H1 (cell line): ENCODE measurements around the gene ARHGAP15. TPM values are rescaled to one million over a fixed set of nuclear protein-coding genes. Genes with fewer than 3 reads are reported as not detected.

Experiments
- CTCF ChIA-PET: fragments of 300-600 bp; sonication (Branson Sonifier 250); formaldehyde crosslinking; loops from one replicate; lab custom pipeline; 2021; ENCODE audit not compliant: partially characterized antibody; lab: Charles Lee
- POLR2A ChIA-PET: fragments of 300-600 bp; sonication (Branson Sonifier 250); formaldehyde crosslinking; loops from one replicate; lab custom pipeline; 2021; ENCODE audit warnings: inconsistent platforms; ENCODE audit not compliant: partially characterized antibody; lab: Charles Lee
- DNase-seq, 2 experiments: peaks; one replicate each; pipeline versions ENCODE4 v3.0.0 to v3.0.0-alpha.2; 2010 to 2022; ENCODE audit warnings: low spot score in 2 of 2, low read depth in 1 of 2, mixed read lengths in 1 of 2
- FAIRE-seq: peaks from 2 replicates; lab custom pipeline; 2011; peaks lifted over from hg19 to GRCh38; lab: Jason Lieb, UNC
- H2AFZ ChIP-seq: 2 replicates; pipeline ENCODE4 v1.8.1; 2012; ENCODE audit warnings: low read length, inconsistent platforms
- H2AK5ac ChIP-seq: 2 replicates; pipeline ENCODE4 v1.6.1; 2013; ENCODE audit warnings: low read depth, low read length
- H2BK120ac ChIP-seq: replicated peaks from 2 replicates; pipeline ENCODE3; 2013; ENCODE audit warnings: low read depth, low read length, inconsistent platforms
- H2BK12ac ChIP-seq: 2 replicates; pipeline ENCODE4 v1.6.1; 2013; ENCODE audit warnings: low read depth, low read length
- H2BK15ac ChIP-seq: 2 replicates; pipeline ENCODE4 v1.6.1; 2013; ENCODE audit warnings: low read length
- H2BK20ac ChIP-seq: 2 replicates; pipeline ENCODE4 v1.6.1; 2013; ENCODE audit warnings: low read length
- H2BK5ac ChIP-seq: 2 replicates; pipeline ENCODE4 v1.6.1; 2013; ENCODE audit warnings: low read depth, low read length
- H3K14ac ChIP-seq: 2 replicates; pipeline ENCODE4 v1.6.1; 2013; ENCODE audit warnings: inconsistent platforms; ENCODE audit not compliant: insufficient read length
- H3K18ac ChIP-seq: 2 replicates; pipeline ENCODE4 v1.6.1; 2013; ENCODE audit warnings: low read length; ENCODE audit errors: extremely low read depth
- H3K23ac ChIP-seq: 2 replicates; pipeline ENCODE4 v1.6.1; 2013; ENCODE audit warnings: inconsistent platforms; ENCODE audit not compliant: insufficient read length
- H3K23me2 ChIP-seq: 2 replicates; pipeline ENCODE4 v1.6.1; 2013; ENCODE audit warnings: low read depth, low read length
- H3K27ac ChIP-seq: 2 replicates; pipeline ENCODE4 v1.6.1; 2011; ENCODE audit warnings: low read depth, low read length, inconsistent platforms
- H3K27me3 ChIP-seq, 4 experiments: replicated peaks in 1 of 4; 1 replicate in 1 of 4; 2 replicates in 3 of 4; pipeline versions ENCODE4 v1.6.1 to v1.8.1; 2011 to 2013; ENCODE audit warnings: low read length in 3 of 4, mild to moderate bottlenecking in 3 of 4, inconsistent platforms in 2 of 4, mixed read lengths in 2 of 4, moderate library complexity in 1 of 4; ENCODE audit not compliant: control insufficient read depth in 3 of 4, insufficient read depth in 3 of 4; ENCODE audit errors: extremely low read depth in 1 of 4
- H3K36me3 ChIP-seq, 4 experiments: 2 replicates each; pipeline versions ENCODE4 v1.6.1 to v1.8.1; 2011 to 2013; ENCODE audit warnings: mild to moderate bottlenecking in 4 of 4, low read length in 3 of 4, moderate library complexity in 2 of 4, control low read depth in 1 of 4, inconsistent platforms in 1 of 4; ENCODE audit not compliant: insufficient read depth in 4 of 4, control insufficient read depth in 2 of 4
- H3K4ac ChIP-seq: replicated peaks from 2 replicates; pipeline ENCODE3; 2013; ENCODE audit warnings: low read length, low read depth, mixed read lengths, inconsistent platforms; ENCODE audit not compliant: insufficient read length
- H3K4me1 ChIP-seq, 4 experiments: replicated peaks in 1 of 4; 1 replicate in 1 of 4; 2 replicates in 3 of 4; pipeline versions ENCODE4 v1.6.1 to v1.8.1; 2011 to 2013; ENCODE audit warnings: low read length in 3 of 4, inconsistent platforms in 2 of 4, mixed read lengths in 1 of 4; ENCODE audit not compliant: insufficient read depth in 4 of 4, control insufficient read depth in 3 of 4
- H3K4me2 ChIP-seq, 2 experiments: 2 replicates each; pipeline versions ENCODE4 v1.6.1 to v1.8.1; 2011 to 2013; ENCODE audit warnings: low read depth in 2 of 2, low read length in 2 of 2, control low read depth in 1 of 2, inconsistent platforms in 1 of 2, mild to moderate bottlenecking in 1 of 2; ENCODE audit not compliant: insufficient read depth in 1 of 2
- H3K4me3 ChIP-seq, 4 experiments: fragments of 200-600, 300-600 bp in 1 of 4; sonication (generic), shearing (Covaris generic), sonication (Bioruptor Twin) in 1 of 4; 2 replicates each; pipeline versions ENCODE4 v1.5.1 to v1.8.1; 2011 to 2016; ENCODE audit warnings: low read length in 4 of 4, low read depth in 3 of 4, control low read depth in 2 of 4, inconsistent platforms in 2 of 4, mild to moderate bottlenecking in 2 of 4, mixed read lengths in 1 of 4, moderate library complexity in 1 of 4; ENCODE audit not compliant: insufficient read depth in 2 of 4; ENCODE audit errors: extremely low read depth in 1 of 4
- H3K56ac ChIP-seq: replicated peaks from 2 replicates; pipeline ENCODE3; 2013; ENCODE audit warnings: low read depth, mild to moderate bottlenecking, mixed read lengths, low read length, inconsistent platforms; ENCODE audit not compliant: insufficient read length
- H3K79me1 ChIP-seq: 2 replicates; pipeline ENCODE4 v1.6.1; 2013; ENCODE audit warnings: low read depth, low read length, control low read depth
- H3K79me2 ChIP-seq, 2 experiments: 2 replicates each; pipeline versions ENCODE4 v1.6.1 to v1.8.1; 2012 to 2013; ENCODE audit warnings: low read length in 2 of 2, mild to moderate bottlenecking in 2 of 2, inconsistent platforms in 1 of 2; ENCODE audit not compliant: insufficient read depth in 2 of 2, control insufficient read depth in 1 of 2
- H3K9ac ChIP-seq, 4 experiments: replicated peaks in 1 of 4; 1 replicate in 1 of 4; 2 replicates in 3 of 4; pipeline versions ENCODE4 v1.6.1 to v1.8.1; 2011 to 2013; ENCODE audit warnings: low read depth in 3 of 4, low read length in 3 of 4, control low read depth in 2 of 4, mild to moderate bottlenecking in 2 of 4, moderate library complexity in 2 of 4, inconsistent platforms in 1 of 4; ENCODE audit errors: extremely low read depth in 1 of 4
- H3K9me3 ChIP-seq, 2 experiments: 2 replicates each; pipeline versions ENCODE4 v1.6.1 to v1.8.1; 2012 to 2013; ENCODE audit warnings: mild to moderate bottlenecking in 2 of 2, moderate library complexity in 2 of 2, control low read depth in 1 of 2, inconsistent platforms in 1 of 2, low read depth in 1 of 2, low read length in 1 of 2, mixed read lengths in 1 of 2; ENCODE audit not compliant: insufficient read depth in 2 of 2
- H4K20me1 ChIP-seq, 2 experiments: replicated peaks in 1 of 2; 2 replicates each; pipeline versions ENCODE3 to v1.8.1; 2011 to 2013; ENCODE audit warnings: inconsistent platforms in 2 of 2, low read length in 2 of 2, mild to moderate bottlenecking in 1 of 2; ENCODE audit not compliant: insufficient read depth in 2 of 2, control insufficient read depth in 1 of 2
- H4K5ac ChIP-seq: 2 replicates; pipeline ENCODE4 v1.6.1; 2013; ENCODE audit warnings: low read length, low read depth, mixed read lengths, inconsistent platforms; ENCODE audit not compliant: insufficient read length
- H4K8ac ChIP-seq: 2 replicates; pipeline ENCODE4 v1.8.0; 2013; ENCODE audit warnings: mild to moderate bottlenecking, moderate library complexity, low read length, inconsistent platforms; ENCODE audit not compliant: insufficient read depth; ENCODE audit errors: extremely low read depth
- H4K91ac ChIP-seq: replicated peaks from 2 replicates; pipeline ENCODE3; 2013; ENCODE audit warnings: low read length, mixed read lengths, inconsistent platforms; ENCODE audit not compliant: insufficient read length
- ASH2L ChIP-seq: fragments of 200-600, 300-600 bp; sonication (generic); IDR thresholded peaks from one replicate; pipeline ENCODE4 v1.7.1; 2017; ENCODE audit warnings: low read length
- BCL11A ChIP-seq, 2 experiments: IDR thresholded peaks; one replicate each; pipeline ENCODE4 v1.6.1; 2011; ENCODE audit warnings: low read depth in 2 of 2, low read length in 2 of 2, mild to moderate bottlenecking in 2 of 2
- BRCA1 ChIP-seq: IDR thresholded peaks from 2 replicates; pipeline ENCODE4 v1.6.1; 2012; ENCODE audit warnings: low read depth, low read length, improper control_type of control experiment
- EGR1 ChIP-seq: IDR thresholded peaks from 2 replicates; pipeline ENCODE4 v1.6.1; 2011; ENCODE audit warnings: low read depth, low read length, borderline replicate concordance
- FOSL1 ChIP-seq: IDR thresholded peaks from 2 replicates; pipeline ENCODE4 v1.6.1; 2011; ENCODE audit warnings: mild to moderate bottlenecking, low read depth, low read length, moderate library complexity; ENCODE audit not compliant: insufficient read depth
- GABPA ChIP-seq: IDR thresholded peaks from 2 replicates; pipeline ENCODE4 v1.6.1; 2011; ENCODE audit warnings: mild to moderate bottlenecking, low read length, moderate library complexity, borderline replicate concordance; ENCODE audit not compliant: insufficient read depth
- JUND ChIP-seq: IDR thresholded peaks from 2 replicates; pipeline ENCODE4 v1.6.1; 2011; ENCODE audit warnings: mild to moderate bottlenecking, improper control_type of control experiment, low read length
- MAFK ChIP-seq: IDR thresholded peaks from 2 replicates; pipeline ENCODE4 v1.6.1; 2012; ENCODE audit warnings: low read depth, mild to moderate bottlenecking, improper control_type of control experiment, low read length
- POLR2A ChIP-seq, 2 experiments: IDR thresholded peaks; 1 replicate in 1 of 2; 2 replicates in 1 of 2; pipeline ENCODE4 v1.6.1; 2011; ENCODE audit warnings: low read depth in 2 of 2, low read length in 2 of 2, mild to moderate bottlenecking in 2 of 2; ENCODE audit errors: control extremely low read depth in 1 of 2
- RBBP5 ChIP-seq: IDR thresholded peaks from 2 replicates; pipeline ENCODE4 v1.7.1; 2012; ENCODE audit warnings: low read depth, mild to moderate bottlenecking, inconsistent platforms, low read length, moderate library complexity, borderline replicate concordance
- SIN3A ChIP-seq, 2 experiments: IDR thresholded peaks in 1 of 2; conservative IDR thresholded peaks in 1 of 2; 2 replicates each; pipeline ENCODE4 v1.6.1; 2011 to 2012; ENCODE audit warnings: low read length in 2 of 2, improper control_type of control experiment in 1 of 2, low read depth in 1 of 2, mild to moderate bottlenecking in 1 of 2
- SIRT6 ChIP-seq: IDR thresholded peaks from one replicate; pipeline ENCODE4 v1.7.1; 2012; ENCODE audit warnings: low read length, inconsistent platforms
- SIX5 ChIP-seq: IDR thresholded peaks from 2 replicates; pipeline ENCODE4 v1.6.1; 2011; ENCODE audit warnings: mild to moderate bottlenecking, low read depth, low read length
- SP4 ChIP-seq: IDR thresholded peaks from 2 replicates; pipeline ENCODE4 v1.6.1; 2012; ENCODE audit warnings: low read length, inconsistent platforms
- SUZ12 ChIP-seq: fragments of 200-600 bp; sonication (generic); IDR thresholded peaks from 2 replicates; pipeline ENCODE4 v1.6.1; 2012; ENCODE audit warnings: mild to moderate bottlenecking, inconsistent platforms, low read length, moderate library complexity, mixed read lengths
- TAF7 ChIP-seq: optimal IDR thresholded peaks from 2 replicates; pipeline ENCODE3; 2011; ENCODE audit warnings: low read depth, mild to moderate bottlenecking, inconsistent platforms, low read length, moderate library complexity, borderline replicate concordance
- YY1 ChIP-seq: IDR thresholded peaks from 2 replicates; pipeline ENCODE4 v1.6.1; 2011; ENCODE audit warnings: low read depth, mild to moderate bottlenecking, low read length
- WGBS, 2 experiments: shearing (Covaris generic) in 1 of 2; methylation state at CpG; one replicate each; pipeline versions ENCODE4 v1.1.6 to v1.1.7; 2013 to 2015; ENCODE audit warnings: low lambda C conversion rate in 2 of 2, mixed read lengths in 2 of 2, inconsistent platforms in 1 of 2, low coverage in 1 of 2, missing lambda C conversion rate in 1 of 2; ENCODE audit not compliant: insufficient replicate concordance in 2 of 2, insufficient coverage in 1 of 2, insufficient read length in 1 of 2; ENCODE audit errors: extremely low coverage in 1 of 2, missing lambda C conversion rate in 1 of 2; 5-methylcytosine and 5-hydroxymethylcytosine counted together
- polyA plus RNA-seq, 7 experiments: library from polyadenylated mRNA; depleted of rRNA in 3 of 7; stranded (reverse) in 5 of 7; unstranded in 2 of 7; fragments of >200 nt in 5 of 7; fragments of 200-250 nt in 2 of 7; gene quantifications; 1 replicate in 5 of 7; 2 replicates in 1 of 7; 4 replicates in 1 of 7; pipeline versions ENCODE4 v1.2.1 to v1.2.3, GENCODE V29; 2011 to 2013; ENCODE audit warnings: missing spikeins in 2 of 7, mixed read lengths in 2 of 7
- total RNA-seq: library from RNA; stranded (reverse); fragmentation: NEBNext Ultra II Directional; extraction: Animal tissue kit (Norgen Biotek cat#: 25700); gene quantifications from 2 replicates; pipeline ENCODE4 v1.2.1, GENCODE V29; 2021

ARHGAP15 gene
- total and polyA plus RNA-seq, 2 of the 8 experiments (the other 6 are each of a cell fraction or from before 2014, with no cell fraction given): not detected

GRCh38 chr2:143195511-143195910 is 66.3 kb downstream of the ARHGAP15 start:
- Histone ChIP-seq H4K5ac (no peak overlapping the region), H2BK5ac (no peak overlapping the region), H4K8ac (no peak overlapping the region), H3K79me2 (no peaks in the 10 kb centered on the region), H3K9ac (no peak overlapping the region), H3K4me3 (no peak overlapping the region), H2BK12ac (no peak overlapping the region), H3K9me3 (no peaks in the 10 kb centered on the region), H2BK120ac (no peak overlapping the region), H3K4me2 (no peak overlapping the region), H3K14ac (no peak overlapping the region), H3K4ac (no peak overlapping the region), H2BK15ac (no peak overlapping the region), H3K23me2 (no peaks in the 10 kb centered on the region), H3K79me1 (no peaks in the 10 kb centered on the region), H4K91ac (no peak overlapping the region), H2AK5ac (no peak overlapping the region), H2BK20ac (no peak overlapping the region), H3K56ac (no peak overlapping the region), H3K18ac (no peak overlapping the region), H4K20me1 (no peaks in the 10 kb centered on the region), H3K36me3 (no peaks in the 10 kb centered on the region), H3K27me3 (no peaks in the 10 kb centered on the region), H3K23ac (no peak overlapping the region), H2AFZ (no peak overlapping the region), H3K4me1 (no peaks in the 10 kb centered on the region), H3K27ac (no peak overlapping the region)
- no peak for DNase-seq
- FAIRE-seq: no peak
- 95% methylated on average over 4 of the region's 4 CpGs; no CpG with 5 or more reads in 1 of the 2 experiments for WGBS, 2 experiments
- CTCF ChIA-PET: interaction anchor here (0.6 to 0.9 kb wide), 2 partner anchors 8 to 84 kb away, joined by 3 read pairs; no protein-coding TSS in a partner anchor
- POLR2A ChIA-PET: no interaction called here
- TF ChIP-seq EGR1 (no peak), TAF7 (no peak), RBBP5 (no peak), SIX5 (no peak), SIN3A (conservative IDR thresholded peaks at IDR 0.05 in 1 of 2, IDR thresholded peaks at IDR 0.05 in 1 of 2; ENCODE audit: low read depth in 1 of 2, low read length in 2 of 2) (no peak), BCL11A (IDR thresholded peaks at IDR 0.05; ENCODE audit: low read depth in 2 of 2, low read length in 2 of 2) (no peak), JUND (no peak), SIRT6 (no peak), BRCA1 (no peak), SP4 (no peak), YY1 (no peak), POLR2A (IDR thresholded peaks at IDR 0.05; ENCODE audit: control extremely low read depth in 1 of 2, low read depth in 2 of 2, low read length in 2 of 2) (no peak), GABPA (no peak), ASH2L (no peak), FOSL1 (no peak), MAFK (no peak), SUZ12 (no peak)
